CD4-positive, alpha-beta T cell (primary cell): ENCODE measurements around the gene QDPR. TPM values are rescaled to one million over a fixed set of nuclear protein-coding genes. Genes with fewer than 3 reads are reported as not detected.

Experiments used
- ATAC-seq: fragments of 200-7000 bp; cut with Tn5 transposase; one replicate; pipeline ENCODE4 v1.10.0; 2022; ENCODE audit warnings: mild to moderate bottlenecking; ENCODE audit not compliant: poor library complexity
- CTCF ChIA-PET: fragments of 350-600 bp; sonication (Branson Sonifier 250); formaldehyde crosslinking; loops from one replicate; lab custom pipeline; 2021; ENCODE audit warnings: antibody characterized with exemption, inconsistent platforms; lab: Charles Lee
- POLR2A ChIA-PET: fragments of 350-600 bp; sonication (Branson Sonifier 250); formaldehyde crosslinking; loops from one replicate; lab custom pipeline; 2021; ENCODE audit warnings: antibody characterized with exemption, inconsistent platforms; lab: Charles Lee
- DNase-seq, 14 experiments: peaks; one replicate each; pipeline ENCODE4 v3.0.0-alpha.2; 2013 to 2020; ENCODE audit warnings: mixed read lengths in 2 of 14
- H3K27ac ChIP-seq, 2 donors: one replicate each; pipeline versions ENCODE4 v1.5.1 to v1.7.0; 2013; ENCODE audit warnings: low read length in 2 of 2, low read depth in 1 of 2, mild to moderate bottlenecking in 1 of 2
- H3K27me3 ChIP-seq, 2 experiments: 1 replicate in 1 of 2; 2 replicates in 1 of 2; pipeline versions ENCODE4 v1.6.1 to v1.7.0; 2013; ENCODE audit warnings: low read length in 2 of 2, control low read depth in 1 of 2, mild to moderate bottlenecking in 1 of 2, moderate library complexity in 1 of 2; ENCODE audit not compliant: insufficient read depth in 2 of 2, control insufficient read depth in 1 of 2
- H3K36me3 ChIP-seq: one replicate; pipeline ENCODE4 v1.6.1; 2013; ENCODE audit warnings: low read length, control low read depth; ENCODE audit not compliant: insufficient read depth
- H3K4me1 ChIP-seq: one replicate; pipeline ENCODE4 v1.6.1; 2013; ENCODE audit warnings: low read length, control low read depth; ENCODE audit not compliant: insufficient read depth
- H3K4me3 ChIP-seq: one replicate; pipeline ENCODE4 v1.5.1; 2013; ENCODE audit warnings: mild to moderate bottlenecking, low read length, moderate library complexity
- H3K9me3 ChIP-seq, 2 experiments: 1 replicate in 1 of 2; 2 replicates in 1 of 2; pipeline versions ENCODE4 v1.6.1 to v1.7.0; 2013; ENCODE audit warnings: low read length in 2 of 2, mild to moderate bottlenecking in 2 of 2, control low read depth in 1 of 2, moderate library complexity in 1 of 2; ENCODE audit not compliant: control insufficient read depth in 1 of 2, insufficient read depth in 1 of 2
- H3K27ac Mint-ChIP-seq: one replicate; pipeline ENCODE4 v1.8.0; 2020; ENCODE audit warnings: mixed read lengths
- H3K27me3 Mint-ChIP-seq: one replicate; pipeline ENCODE4 v1.8.0; 2021; ENCODE audit warnings: mixed read lengths
- H3K36me3 Mint-ChIP-seq: one replicate; pipeline ENCODE4 v1.8.0; 2021; ENCODE audit warnings: low read depth, mixed read lengths
- H3K4me1 Mint-ChIP-seq: one replicate; pipeline ENCODE4 v1.8.0; 2021; ENCODE audit warnings: low read depth, mixed read lengths
- H3K4me3 Mint-ChIP-seq: one replicate; pipeline ENCODE4 v1.8.0; 2020; ENCODE audit warnings: mild to moderate bottlenecking, mixed read lengths
- H3K9me3 Mint-ChIP-seq: one replicate; pipeline ENCODE4 v1.8.0; 2020; ENCODE audit warnings: mixed read lengths
- intact Hi-C, 2 experiments: fragments of 100-400 bp; cut with DNase I in 1 of 2; cut with micrococcal nuclease in 1 of 2; formaldehyde crosslinking; loops; one replicate each; pipeline versions ENCODE4 v1.15.1 to v1.9.0; 2023 to 2025; cut with DNase I, micrococcal nuclease
- total RNA-seq, 174 experiments: library from RNA in 2 of 174; stranded (reverse) in 2 of 174; gene quantifications; one replicate each; pipeline ENCODE4 v1.2.3 and lab custom pipeline; 2021 to 2026
- TF ChIP-seq, protein P1 (sequence below): fragments of 200-600 bp; IDR thresholded peaks from one replicate; pipeline ENCODE4 v1.8.0; 2022; ENCODE audit warnings: antibody characterized with exemption, mild to moderate bottlenecking

QDPR gene
- total RNA-seq, 2 experiments from 2014 or later = 15.3 to 15.7 TPM

- H3K9me3 ChIP-seq = no peaks in the 10 kb centered on the region
- H3K36me3 Mint-ChIP-seq = peaks cover 28% of the 10 kb centered on the region
- H3K27me3 ChIP-seq = no peaks in the 10 kb centered on the region
- intact Hi-C loops = loop anchor here (2.0 to 5.0 kb wide), 3 partner anchors 64 to 99 kb away; partner anchors contain the start of genes LAP3 (in 1 of the 2) and MED28 (in 1 of the 2)
- H3K36me3 ChIP-seq = peaks cover 8% of the 10 kb centered on the region
- ChIA-PET POLR2A (interaction anchor here (0.9 to 1.8 kb wide), 3 partner anchors 9 to 101 kb away, joined by 3 to 5 read pairs (median 4); partner anchors contain the start of gene MED28), CTCF (interaction anchor here (0.9 to 1.3 kb wide), 2 partner anchors 12 to 35 kb away, joined by 3 read pairs; no protein-coding TSS in a partner anchor)
- DNase-seq = no peak
- peaks cover 33% of the 10 kb centered on the region for H3K4me1 Mint-ChIP-seq
- no peaks in the 10 kb centered on the region for H3K9me3 Mint-ChIP-seq
- H3K4me3 Mint-ChIP-seq = peak overlapping the region; percentile 82
- ATAC-seq = no peak
- peaks cover 23% of the 10 kb centered on the region for H3K4me1 ChIP-seq
- peak overlapping the region; percentile 48 for H3K27ac Mint-ChIP-seq
- H3K4me3 ChIP-seq = no peak overlapping the region
- H3K27me3 Mint-ChIP-seq = peaks cover 7% of the 10 kb centered on the region
- TF ChIP-seq, protein P1, sequence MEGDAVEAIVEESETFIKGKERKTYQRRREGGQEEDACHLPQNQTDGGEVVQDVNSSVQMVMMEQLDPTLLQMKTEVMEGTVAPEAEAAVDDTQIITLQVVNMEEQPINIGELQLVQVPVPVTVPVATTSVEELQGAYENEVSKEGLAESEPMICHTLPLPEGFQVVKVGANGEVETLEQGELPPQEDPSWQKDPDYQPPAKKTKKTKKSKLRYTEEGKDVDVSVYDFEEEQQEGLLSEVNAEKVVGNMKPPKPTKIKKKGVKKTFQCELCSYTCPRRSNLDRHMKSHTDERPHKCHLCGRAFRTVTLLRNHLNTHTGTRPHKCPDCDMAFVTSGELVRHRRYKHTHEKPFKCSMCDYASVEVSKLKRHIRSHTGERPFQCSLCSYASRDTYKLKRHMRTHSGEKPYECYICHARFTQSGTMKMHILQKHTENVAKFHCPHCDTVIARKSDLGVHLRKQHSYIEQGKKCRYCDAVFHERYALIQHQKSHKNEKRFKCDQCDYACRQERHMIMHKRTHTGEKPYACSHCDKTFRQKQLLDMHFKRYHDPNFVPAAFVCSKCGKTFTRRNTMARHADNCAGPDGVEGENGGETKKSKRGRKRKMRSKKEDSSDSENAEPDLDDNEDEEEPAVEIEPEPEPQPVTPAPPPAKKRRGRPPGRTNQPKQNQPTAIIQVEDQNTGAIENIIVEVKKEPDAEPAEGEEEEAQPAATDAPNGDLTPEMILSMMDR = no peak
- H3K27ac ChIP-seq = no peak overlapping the region
Measured at GRCh38 chr4:17512973-17513665, 1.2 kb upstream of the QDPR start.

GRCh38 chr4:17511509-17511949 lies 361 bp downstream of the QDPR start:
- H3K27me3 Mint-ChIP-seq = peaks cover under 1% of the 10 kb centered on the region
- no peaks in the 10 kb centered on the region for H3K9me3 ChIP-seq
- ChIA-PET CTCF (interaction anchor here (0.8 kb wide), 1 partner anchor 107 kb away, joined by 3 read pairs; no protein-coding TSS in a partner anchor), POLR2A (interaction anchor here (0.6 to 1.8 kb wide), 4 partner anchors 11 to 299 kb away, joined by 3 to 5 read pairs (median 4); partner anchors contain the start of genes DCAF16, MED28 and NCAPG)
- ATAC-seq (peak; percentile 65), DNase-seq (peak in 10 of 14 experiments; percentile 12 to 60 (median 41))
- TF ChIP-seq, protein P1 = no peak
- peak overlapping the region; percentile 86 for H3K4me3 ChIP-seq
- intact Hi-C loops = loop anchor here in 1 of 2 experiments (5.0 kb wide), 1 partner anchor 101 kb away; the partner anchor contains the start of gene MED28
- H3K27ac Mint-ChIP-seq = peak overlapping the region; percentile 84
- peaks cover 33% of the 10 kb centered on the region for H3K4me1 Mint-ChIP-seq
- H3K36me3 ChIP-seq = peaks cover 21% of the 10 kb centered on the region
- H3K27ac ChIP-seq = peak overlapping the region in 1 of 2 donors; percentile 9
- no peaks in the 10 kb centered on the region for H3K9me3 Mint-ChIP-seq
- H3K36me3 Mint-ChIP-seq = peaks cover 38% of the 10 kb centered on the region
- H3K27me3 ChIP-seq = no peaks in the 10 kb centered on the region
- H3K4me3 Mint-ChIP-seq = peak overlapping the region; percentile 99
- H3K4me1 ChIP-seq = peaks cover 23% of the 10 kb centered on the region

GRCh38 chr4:17511051-17511450 lies 839 bp downstream of the QDPR start:
- Mint-ChIP-seq H3K4me1 (peaks cover 33% of the 10 kb centered on the region), H3K36me3 (peaks cover 41% of the 10 kb centered on the region), H3K27ac (peak overlapping the region; percentile 84), H3K27me3 (no peaks in the 10 kb centered on the region), H3K9me3 (no peaks in the 10 kb centered on the region), H3K4me3 (peak overlapping the region; percentile 99)
- TF ChIP-seq, protein P1 = no peak
- peaks cover 23% of the 10 kb centered on the region for H3K4me1 ChIP-seq
- intact Hi-C loops = loop anchor here in 1 of 2 experiments (5.0 kb wide), 1 partner anchor 101 kb away; the partner anchor contains the start of gene MED28
- ChIA-PET POLR2A (no interaction called here), CTCF (interaction anchor here (1.2 kb wide), 1 partner anchor 9 kb away, joined by 3 read pairs; no protein-coding TSS in a partner anchor)
- ATAC-seq (no peak), DNase-seq (no peak)
- no peak overlapping the region for H3K27ac ChIP-seq
- H3K36me3 ChIP-seq = peaks cover 25% of the 10 kb centered on the region
- H3K9me3 ChIP-seq = no peaks in the 10 kb centered on the region
- H3K27me3 ChIP-seq = no peaks in the 10 kb centered on the region
- H3K4me3 ChIP-seq = peak overlapping the region; percentile 86
